SW480 (cell line): Measurements from ENCODE around the gene VAPB.
"Not testable (repeated sequence)": the region's sequence is repeated elsewhere in the genome, so short reads cannot be mapped to it uniquely, and the experiment has no call there.

Experiments
- DNase-seq: peaks from one replicate; pipeline ENCODE4 v3.0.0-alpha.2; 2016; ENCODE audit warnings: low spot score

Gene VAPB

DNA sequence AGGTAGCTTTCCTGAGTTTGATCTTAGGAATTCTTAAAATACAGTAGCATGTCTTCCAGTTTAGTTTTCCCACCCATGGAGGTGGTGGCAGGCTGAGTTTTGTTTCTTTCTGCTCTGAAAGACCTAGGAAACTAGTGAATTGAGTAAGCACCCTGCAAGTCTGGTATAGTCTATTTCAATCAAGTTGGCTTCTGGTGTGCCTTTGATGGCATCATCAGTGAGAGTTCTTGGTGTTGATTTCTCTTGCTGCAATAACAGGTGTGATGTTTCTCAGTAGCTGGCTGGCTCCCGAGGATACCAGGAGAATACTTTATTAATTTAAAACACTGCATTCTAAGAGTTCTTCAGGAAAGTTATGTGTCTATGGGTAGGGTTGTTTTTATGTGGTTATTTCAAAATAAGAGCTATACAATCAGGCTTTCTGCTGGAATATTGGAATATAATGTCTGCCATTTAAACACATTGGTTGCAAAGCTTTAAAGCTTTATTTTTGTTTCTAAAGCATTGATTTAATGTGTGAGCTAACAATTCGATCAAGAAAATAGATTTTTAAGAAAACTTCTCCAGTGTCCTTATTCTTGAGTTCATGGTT, 19.0 kb downstream of the VAPB start:
- DNase-seq: no peak

DNA sequence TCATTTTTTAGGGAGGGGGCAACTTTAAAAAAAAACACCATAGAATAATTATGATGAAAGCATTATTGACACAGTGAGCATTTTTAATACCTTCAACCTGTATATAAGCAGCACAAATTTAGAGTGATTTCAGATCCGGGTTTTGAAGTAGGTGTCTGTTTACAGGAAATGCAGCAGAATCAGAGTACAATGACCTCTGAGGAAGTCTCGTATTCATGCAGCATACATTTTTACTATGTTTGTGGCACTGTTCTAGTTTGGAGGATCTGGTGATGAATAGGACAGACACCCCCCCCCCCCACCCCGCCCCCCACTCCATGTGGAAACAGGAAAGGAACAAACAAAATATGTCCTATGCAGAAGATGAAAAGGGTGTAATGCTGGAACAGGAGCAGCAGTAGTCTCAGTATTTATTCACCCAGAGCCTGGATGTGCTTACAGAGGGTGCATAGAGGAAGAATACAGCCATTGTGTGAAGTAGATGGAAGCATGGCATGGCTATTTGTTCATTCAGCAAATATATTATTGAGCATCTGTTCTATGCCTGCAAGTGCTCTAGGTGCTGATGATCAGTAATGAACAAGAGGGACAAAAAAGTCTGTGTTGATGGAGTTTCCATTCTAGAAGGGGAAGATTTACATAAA, 19.7 kb downstream of the VAPB start:
- peak; percentile 18 for DNase-seq

DNA sequence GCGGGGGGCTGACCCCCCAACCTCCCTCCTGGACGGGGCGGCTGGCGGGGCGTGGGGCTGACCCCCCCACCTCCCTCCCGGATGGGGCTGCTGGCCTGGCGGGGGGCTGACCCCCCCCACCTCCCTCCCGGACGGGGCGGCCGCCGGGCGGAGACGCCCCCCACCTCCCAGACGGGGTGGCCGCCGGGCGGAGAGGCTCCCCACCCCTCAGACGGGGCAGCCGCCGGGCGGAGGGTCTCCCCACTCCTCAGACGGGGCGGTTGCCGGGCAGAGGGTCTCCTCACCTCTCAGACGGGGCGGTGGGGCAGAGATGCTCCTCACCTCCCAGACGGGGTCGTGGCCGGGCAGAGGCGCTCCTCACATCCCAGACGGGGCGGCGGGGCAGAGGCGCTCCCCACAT, 25.2 kb downstream of the VAPB start:
- DNase-seq: not testable (repeated sequence)

DNA sequence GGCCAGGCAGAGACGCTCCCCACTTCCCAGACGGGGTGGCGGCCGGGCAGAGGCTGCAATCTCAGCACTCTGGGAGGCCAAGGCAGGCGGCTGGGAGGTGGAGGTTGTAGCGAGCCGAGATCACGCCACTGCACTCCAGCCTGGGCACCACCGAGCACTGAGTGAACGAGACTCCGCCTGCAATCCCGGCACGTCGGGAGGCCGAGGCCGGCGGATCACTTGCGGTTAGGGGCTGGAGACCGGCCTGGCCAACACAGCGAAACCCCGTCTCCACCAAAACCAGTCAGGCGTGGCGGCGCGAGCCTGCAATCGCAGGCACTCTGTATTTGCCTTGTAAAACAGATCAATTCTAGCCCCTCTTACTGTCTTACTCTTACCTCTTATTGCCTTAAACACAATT, 25.8 kb downstream of the VAPB start:
- not testable (repeated sequence) for DNase-seq

DNA sequence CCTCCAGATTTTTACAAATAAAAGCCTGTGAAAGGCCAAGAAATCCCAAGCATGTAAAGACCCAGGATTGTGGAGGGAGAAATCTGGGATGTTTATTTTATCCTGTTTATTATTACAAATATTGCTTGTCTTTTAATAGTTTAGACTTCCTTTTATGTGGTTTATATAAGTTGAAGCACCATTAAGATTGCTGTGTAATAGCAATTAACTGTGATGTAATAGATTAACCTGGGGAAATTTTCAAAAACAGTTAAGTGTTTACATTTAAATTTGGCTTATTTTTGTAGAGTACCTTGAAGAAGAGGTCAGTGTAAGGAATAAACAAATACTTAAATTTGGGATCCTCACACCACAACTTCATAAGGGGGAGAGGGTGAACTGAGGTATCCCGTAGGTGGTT, 27.0 kb downstream of the VAPB start:
- DNase-seq: no peak

DNA sequence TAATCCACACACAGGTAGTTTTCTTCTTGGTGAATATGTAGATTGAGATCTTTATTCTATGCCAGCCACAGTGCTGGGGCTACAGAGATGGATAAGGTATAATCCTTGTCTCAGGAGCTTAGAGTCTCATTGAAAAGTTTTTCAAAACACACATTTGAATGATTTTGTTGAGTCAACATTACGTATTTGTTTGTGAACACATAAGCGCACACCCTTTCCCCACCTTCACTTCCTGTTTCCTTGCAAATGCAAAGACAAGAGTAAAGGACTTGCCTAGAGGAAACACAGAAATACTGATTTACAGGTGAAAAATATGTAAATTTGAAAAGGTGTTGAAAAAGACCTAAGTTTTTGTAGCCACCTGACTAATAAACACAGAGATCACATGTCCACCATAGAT, 27.8 kb downstream of the VAPB start:
- DNase-seq: no peak

DNA sequence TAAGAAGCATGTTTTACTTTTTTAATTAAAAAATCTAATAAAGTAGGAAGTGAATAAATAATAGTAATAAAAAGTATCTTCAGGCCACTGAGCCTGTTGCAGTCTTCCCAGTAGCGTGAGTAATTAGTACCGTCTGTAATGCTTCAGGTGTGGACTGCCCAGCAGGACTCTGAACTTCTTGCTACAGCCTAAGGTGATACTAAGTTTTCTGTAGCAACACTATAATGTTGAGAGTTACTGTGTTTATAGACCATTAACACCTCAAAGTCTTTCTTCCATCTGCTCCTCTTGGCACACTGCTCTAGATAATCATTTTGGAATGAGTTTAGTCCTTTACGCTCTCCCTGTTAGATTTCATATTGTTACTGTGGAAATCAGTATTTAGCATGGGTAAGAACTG, 28.4 kb downstream of the VAPB start:
- DNase-seq: no peak

DNA sequence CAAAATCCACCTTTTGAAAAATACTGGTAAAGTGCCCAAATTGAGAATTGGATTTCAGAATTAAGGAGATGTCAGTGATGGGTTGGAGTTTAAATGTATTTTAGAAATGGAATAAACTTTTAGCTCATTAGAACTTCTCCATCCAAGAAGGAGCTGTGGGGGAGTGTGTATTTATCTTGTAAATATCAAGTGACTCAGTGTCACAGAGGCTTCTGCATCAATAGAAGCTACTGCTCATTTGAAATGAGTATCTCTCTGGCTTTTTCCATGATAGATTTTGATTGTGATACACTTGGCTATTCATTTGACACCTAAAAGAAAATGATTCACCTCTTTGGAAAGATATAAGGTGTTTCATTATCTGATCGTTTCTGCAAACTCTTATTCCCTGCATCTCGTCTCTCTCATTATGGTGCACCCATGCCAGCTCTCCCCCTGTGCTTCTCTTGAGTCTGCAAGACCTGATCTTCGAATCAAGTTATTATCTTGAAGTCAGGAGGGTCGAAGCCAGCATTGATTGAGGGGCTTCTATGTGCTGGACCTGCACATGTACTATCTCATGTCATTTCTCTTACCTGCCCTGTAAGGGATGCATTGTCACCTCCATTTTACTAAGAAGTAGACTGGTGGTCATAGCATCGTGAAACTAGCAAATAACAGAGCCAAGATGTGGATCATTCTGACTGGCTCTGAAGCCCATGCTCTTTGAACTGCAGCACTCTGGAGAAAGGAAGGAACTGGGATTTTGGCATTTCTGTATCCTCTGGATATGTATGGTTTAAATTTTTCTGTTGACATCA, 30.1 kb downstream of the VAPB start:
- no peak for DNase-seq

DNA sequence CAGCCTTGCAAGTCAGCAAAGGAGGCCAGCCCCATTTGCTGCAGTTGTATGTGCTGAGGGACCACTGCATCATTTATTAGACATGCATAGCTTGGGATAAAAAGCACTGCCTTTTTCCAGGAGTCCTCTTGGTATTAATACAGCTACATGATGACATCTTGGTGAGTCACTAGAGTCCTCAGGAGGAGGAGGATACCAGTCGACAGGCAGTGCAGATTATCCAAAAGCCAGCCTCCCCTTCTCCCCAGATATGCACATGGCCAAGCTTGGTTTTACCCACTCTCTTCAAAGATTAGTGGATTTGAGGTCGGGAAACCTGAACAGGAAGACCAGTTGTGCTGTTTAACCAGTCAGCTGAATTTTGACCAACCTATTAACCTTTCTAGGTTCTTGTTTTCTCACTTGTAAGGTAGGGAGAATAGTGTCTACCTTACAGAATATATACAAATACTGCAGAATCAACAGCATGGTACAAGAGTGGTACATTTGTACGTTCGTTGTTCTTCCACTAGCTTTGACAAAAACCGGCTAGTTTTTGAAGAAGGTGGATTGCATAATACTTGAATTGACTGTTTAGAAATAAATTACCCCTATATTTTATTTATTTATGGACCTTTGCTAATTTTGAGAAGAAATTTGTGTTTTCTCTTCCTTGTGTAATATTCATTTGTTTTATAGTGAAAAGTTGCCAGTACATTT, 31.9 kb downstream of the VAPB start:
- DNase-seq: peak; percentile 16

DNA sequence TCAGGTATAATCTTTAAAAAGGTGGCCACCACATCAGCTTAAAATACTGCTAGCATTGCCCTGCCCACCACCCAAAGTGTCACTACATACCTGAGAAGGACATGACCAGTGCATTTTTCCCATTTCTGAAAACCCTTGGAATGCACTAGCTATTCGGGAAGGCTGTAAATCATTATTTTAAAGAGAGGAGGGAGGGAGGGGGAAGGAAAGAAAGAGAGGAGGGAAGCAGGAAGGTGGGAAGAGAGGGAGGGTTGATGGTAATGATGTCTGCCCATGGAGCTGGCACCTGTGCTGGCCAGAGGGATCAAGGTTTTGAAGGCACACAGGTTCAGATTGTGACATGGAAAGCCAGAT, 32.4 kb downstream of the VAPB start:
- DNase-seq: no peak

DNA sequence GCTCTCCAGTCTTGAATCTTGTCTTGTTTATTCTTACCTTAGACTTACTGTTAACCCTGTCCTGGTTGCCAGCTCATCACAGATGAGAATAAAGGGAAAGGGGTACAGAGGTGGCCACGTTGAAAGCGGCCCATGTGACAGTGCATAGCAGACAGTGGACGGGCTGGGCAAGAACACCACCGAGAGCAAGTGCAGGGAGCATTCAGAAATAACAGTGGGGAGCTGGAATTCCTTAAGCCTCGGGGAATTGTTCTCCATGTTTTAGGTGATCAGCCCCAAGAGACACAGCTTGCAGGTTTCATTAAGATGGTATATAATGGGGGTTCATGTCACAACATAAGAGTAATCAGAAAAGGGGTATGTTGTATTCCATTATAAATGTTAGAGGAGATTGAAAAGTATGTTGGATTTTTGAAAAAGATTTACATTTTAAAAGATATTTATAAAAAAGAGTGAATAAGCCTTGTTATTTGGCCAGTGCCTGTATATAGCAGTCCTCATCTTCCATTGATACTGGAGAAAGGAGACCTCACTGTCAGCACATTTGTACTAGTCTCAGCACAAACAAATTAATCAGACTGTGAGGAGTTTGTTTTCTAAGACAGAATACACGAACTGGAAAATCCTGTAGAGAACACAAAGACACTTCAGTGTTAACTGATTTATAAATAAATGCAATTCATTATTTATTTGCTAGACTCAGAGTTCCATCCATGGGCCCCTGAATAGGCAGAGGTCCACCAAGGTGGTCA, 35.4 kb downstream of the VAPB start:
- DNase-seq: no peak

DNA sequence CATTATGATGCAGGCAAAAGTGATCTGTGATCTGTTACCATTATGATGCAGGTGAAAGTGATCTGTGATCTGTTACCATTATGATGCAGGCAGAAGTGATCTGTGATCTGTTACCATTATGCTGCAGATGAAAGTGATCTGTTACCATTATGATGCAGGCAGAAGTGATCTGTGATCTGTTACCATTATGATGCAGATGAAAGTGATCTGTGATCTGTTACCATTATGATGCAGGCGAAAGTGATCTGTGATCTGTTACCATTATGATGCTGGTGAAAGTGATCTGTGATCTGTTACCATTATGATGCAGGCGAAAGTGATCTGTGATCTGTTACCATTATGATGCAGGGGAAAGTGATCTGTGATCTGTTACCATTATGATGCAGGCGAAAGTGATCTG, 38.5 kb downstream of the VAPB start:
- DNase-seq: not testable (repeated sequence)

DNA sequence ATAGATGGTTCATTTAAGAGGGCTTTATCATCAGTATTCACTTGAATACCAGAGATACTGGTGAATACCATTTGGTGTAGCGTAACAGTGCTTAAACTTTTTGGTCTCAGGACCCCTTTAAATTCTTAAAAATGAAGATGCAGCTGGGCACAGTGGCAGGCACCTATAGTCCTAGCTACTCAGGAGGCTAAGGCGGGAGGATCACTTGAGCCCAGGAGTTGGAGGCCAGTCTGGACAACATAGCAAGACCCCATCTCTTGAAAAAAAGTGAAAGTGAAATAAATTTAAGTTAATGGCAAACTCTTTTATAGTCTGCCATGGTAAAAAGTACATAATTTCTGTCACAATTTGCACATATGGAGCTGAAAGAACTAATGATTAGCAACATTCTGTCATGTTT, 39.3 kb downstream of the VAPB start:
- DNase-seq: no peak

DNA sequence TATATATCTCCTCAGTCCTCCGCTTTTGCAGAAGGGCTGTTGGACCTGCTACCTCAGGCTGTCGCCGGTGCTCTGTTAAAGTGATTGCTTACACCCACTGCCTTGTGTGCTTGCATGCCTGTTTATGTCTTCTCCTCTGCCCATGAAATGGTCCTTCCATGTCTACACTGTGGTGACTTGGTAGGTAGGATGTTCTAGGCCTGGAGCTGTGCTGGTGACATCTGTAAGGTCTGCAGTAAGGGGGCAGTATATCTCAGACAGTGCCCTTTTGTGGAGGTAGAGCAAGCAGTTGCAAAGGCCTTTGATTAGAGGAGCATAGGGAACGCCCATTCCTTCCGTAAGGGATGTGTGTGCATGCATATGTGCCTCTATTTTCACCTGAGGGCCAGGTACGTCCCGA, 40.3 kb downstream of the VAPB start:
- DNase-seq: no peak

DNA sequence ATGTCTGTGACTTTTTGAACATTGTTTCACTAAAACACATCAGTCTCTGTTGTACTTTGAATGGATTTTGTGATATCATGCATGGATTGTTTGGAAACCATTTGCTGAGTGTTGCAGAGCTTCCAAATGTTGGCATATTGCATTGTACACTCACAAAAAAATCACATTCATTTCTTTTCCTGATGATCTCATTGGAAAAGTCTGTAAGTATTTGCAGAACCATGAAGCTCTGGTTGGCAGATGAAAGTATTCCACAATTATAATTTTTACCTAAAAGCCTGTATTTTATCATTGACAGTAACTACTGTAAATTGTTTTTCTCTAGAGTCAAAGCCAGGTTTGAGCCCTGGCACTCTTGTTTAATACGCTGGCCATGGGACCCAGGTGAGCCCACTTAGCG, 42.1 kb downstream of the VAPB start:
- DNase-seq: no peak

DNA sequence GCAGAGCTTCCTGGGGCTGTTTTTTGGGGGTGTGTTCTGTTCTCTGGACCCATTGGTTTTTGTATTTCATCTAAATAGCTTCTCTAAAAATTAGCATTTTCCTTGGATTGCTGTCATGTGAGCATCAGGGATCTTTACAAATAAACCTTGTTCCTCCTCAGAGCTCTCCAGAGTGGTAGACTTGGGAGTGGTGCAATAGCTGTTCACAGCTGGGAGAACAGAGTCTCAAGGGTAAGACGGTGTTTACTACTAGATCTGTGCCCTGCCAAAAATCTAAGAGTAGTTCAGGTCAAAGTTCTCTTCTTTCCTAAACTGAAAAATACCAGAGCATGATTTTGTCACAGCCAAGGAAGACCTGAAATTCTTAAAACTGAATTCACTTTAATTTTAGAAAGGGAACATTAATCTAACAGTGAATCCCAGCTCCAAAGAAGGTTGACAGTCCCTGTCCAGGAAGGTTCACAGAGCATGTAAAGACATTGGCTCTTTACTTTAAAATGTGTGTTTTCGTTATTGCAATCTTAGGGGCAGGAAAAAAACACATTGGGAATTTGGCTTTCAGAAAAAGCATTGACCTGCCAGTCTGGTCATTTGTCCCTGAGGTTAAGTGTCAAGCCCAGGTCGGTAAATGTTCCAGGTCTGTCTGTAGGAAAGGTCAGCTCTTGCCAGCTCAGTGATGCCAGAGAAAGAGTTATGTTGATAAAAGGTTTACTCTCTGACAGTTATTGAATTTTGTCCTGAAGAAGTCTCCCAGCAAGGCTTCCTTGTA, 43.3 kb downstream of the VAPB start:
- no peak for DNase-seq

DNA sequence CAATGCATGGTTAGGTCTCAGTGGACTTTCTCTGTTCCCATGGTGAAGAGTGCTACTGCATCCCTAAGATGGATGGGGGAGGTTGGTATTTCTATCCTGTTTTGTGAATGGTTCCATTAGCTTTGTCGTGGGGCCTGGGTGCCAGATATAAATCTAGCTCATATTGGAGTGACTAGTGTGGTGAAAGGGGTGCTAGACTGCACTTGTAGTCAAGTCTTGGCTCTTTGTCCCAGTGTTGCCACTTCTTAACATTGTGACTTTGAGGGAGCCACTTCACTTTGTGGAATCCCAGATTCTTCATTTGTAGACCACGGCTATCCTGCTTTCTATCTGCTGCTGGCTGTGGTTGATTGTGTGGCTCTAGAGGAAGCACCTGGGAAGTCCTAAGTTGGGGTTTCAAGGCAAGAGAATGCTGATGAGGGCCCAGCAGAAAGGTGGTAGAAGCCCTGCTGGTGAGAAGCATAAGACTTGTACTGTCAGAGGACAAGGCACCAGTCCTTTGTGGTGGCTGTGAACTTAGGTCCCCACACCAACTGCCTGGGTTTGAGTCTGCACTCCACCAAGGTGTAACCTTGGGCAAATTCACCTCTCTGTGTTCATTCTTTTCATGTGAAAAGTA, 44.1 kb downstream of the VAPB start:
- DNase-seq: no peak

DNA sequence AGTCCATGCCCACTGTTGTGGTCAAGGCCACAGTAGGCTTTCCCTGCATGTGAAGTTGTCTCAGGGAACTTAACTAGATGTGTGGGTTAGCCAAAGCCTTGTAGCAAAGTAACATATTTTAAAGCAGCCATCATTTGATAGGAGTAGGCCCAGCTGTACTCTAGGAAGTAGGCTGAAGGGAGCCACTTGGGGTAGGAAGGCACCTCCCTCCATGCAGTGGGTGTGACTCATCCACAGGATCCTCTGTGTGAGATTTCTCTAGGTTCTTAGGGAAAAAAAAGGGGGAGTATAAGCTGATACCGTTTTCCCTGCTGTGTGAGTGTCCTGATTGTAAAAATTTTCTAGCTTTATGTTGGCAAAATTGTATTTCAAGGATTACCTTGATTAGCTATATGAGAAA, 44.7 kb downstream of the VAPB start:
- peak; percentile 17 for DNase-seq

DNA sequence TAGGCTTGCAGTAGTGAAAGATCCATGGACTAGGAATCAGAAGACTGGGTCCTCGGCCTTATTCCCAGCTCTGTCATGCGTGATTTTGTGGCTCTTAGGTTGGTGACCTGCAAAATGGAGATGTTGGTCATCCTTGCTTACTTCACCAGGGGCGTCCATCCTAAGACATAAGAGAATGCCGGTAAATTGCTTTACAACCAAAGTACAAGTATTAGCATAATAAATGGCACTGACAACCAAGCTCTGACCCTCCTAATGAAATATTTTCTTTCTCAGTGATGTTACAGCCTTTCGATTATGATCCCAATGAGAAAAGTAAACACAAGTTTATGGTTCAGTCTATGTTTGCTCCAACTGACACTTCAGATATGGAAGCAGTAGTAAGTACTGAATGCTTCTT, 45.3 kb downstream of the VAPB start:
- no peak for DNase-seq

DNA sequence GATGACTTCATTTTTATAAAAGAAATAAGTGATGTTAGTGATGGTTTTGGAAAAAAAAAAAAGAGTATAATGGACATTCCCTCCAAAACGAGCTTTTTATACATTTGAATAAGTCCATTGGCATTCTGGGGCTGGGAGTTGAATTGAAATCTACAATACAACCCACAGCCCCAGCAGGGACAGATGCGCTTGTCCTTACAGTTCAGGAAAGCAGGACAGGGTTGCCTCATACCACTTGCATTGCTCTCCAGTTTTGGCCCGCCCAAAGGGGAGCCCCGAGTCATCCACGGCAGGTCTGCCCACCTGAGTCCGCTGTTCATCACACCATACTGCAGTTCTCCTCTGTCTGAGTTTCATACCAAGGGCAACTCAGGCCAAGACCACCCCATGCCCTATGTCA, 46.2 kb downstream of the VAPB start:
- DNase-seq: no peak
